IMR-90 (cell line): Measurements from ENCODE around the gene EEF1AKMT2. TPM values are rescaled to one million over a fixed set of nuclear protein-coding genes. Genes with fewer than 3 reads are reported as not detected.

Source experiments
- ATAC-seq: fragments of 200-7000 bp; cut with Tn5 transposase; 2 replicates; pipeline ENCODE4 v1.9.1; 2020; ENCODE audit warnings: low read depth, mild to moderate bottlenecking, moderate library complexity
- BruUV-seq: library from RNA; stranded (reverse); fragments of 400-500 nt; replicated peaks from 2 replicates; lab custom pipeline; 2021; lab: Mats Ljungman, UMichigan
- CTCF ChIA-PET: fragments of 300-600 bp; formaldehyde crosslinking; extraction: SDS; loops from one replicate; lab custom pipeline; 2021; ENCODE audit warnings: antibody characterized with exemption; lab: Yijun Ruan, JAX
- POLR2A ChIA-PET: fragments of 300-600 bp; sonication (Branson Sonifier 250); formaldehyde crosslinking; loops from one replicate; lab custom pipeline; 2022; ENCODE audit warnings: antibody characterized with exemption; ENCODE audit not compliant: unreplicated experiment; lab: Charles Lee
- DNase-seq: peaks from one replicate; pipeline ENCODE4 v3.0.0; 2013
- H2AFZ ChIP-seq: replicated peaks from 2 replicates; pipeline ENCODE3; 2013; ENCODE audit warnings: low read length, mild to moderate bottlenecking; ENCODE audit not compliant: poor library complexity
- H2AK5ac ChIP-seq: 2 replicates; pipeline ENCODE4 v1.6.1; 2013; ENCODE audit warnings: low read depth, low read length, inconsistent platforms
- H2AK9ac ChIP-seq: replicated peaks from 2 replicates; pipeline ENCODE3; 2013; ENCODE audit warnings: mild to moderate bottlenecking, low read depth, low read length, moderate library complexity; ENCODE audit not compliant: poor library complexity
- H2BK120ac ChIP-seq: 2 replicates; pipeline ENCODE4 v1.6.1; 2013; ENCODE audit warnings: low read depth, low read length, inconsistent platforms
- H2BK15ac ChIP-seq: 3 replicates; pipeline ENCODE4 v1.6.1; 2013; ENCODE audit warnings: low read depth, low read length, inconsistent platforms
- H2BK20ac ChIP-seq: 2 replicates; pipeline ENCODE4 v1.6.1; 2013; ENCODE audit warnings: low read depth, mild to moderate bottlenecking, inconsistent platforms, low read length, moderate library complexity
- H2BK5ac ChIP-seq: 2 replicates; pipeline ENCODE4 v1.6.1; 2013; ENCODE audit warnings: mild to moderate bottlenecking, low read depth, low read length, inconsistent platforms; ENCODE audit not compliant: poor library complexity, severe bottlenecking
- H3K14ac ChIP-seq: replicated peaks from 2 replicates; pipeline ENCODE4 v1.6.1; 2013; ENCODE audit warnings: low read depth, low read length, inconsistent platforms
- H3K18ac ChIP-seq: 2 replicates; pipeline ENCODE4 v1.6.1; 2013; ENCODE audit warnings: low read depth, low read length, control low read depth
- H3K23ac ChIP-seq: 2 replicates; pipeline ENCODE4 v1.6.1; 2013; ENCODE audit warnings: low read depth, low read length, inconsistent platforms
- H3K27ac ChIP-seq: 2 replicates; pipeline ENCODE4 v1.5.1; 2013; ENCODE audit warnings: mild to moderate bottlenecking, control low read depth, low read length; ENCODE audit not compliant: insufficient read depth
- H3K27me3 ChIP-seq: 2 replicates; pipeline ENCODE4 v1.6.1; 2013; ENCODE audit warnings: low read length; ENCODE audit not compliant: control insufficient read depth, insufficient read depth
- H3K36me3 ChIP-seq: 2 replicates; pipeline ENCODE4 v1.6.1; 2013; ENCODE audit warnings: low read length, mixed read lengths; ENCODE audit not compliant: control insufficient read depth, insufficient read depth
- H3K4ac ChIP-seq: 2 replicates; pipeline ENCODE4 v1.6.1; 2013; ENCODE audit warnings: low read depth, low read length, inconsistent platforms
- H3K4me1 ChIP-seq: 2 replicates; pipeline ENCODE4 v1.6.1; 2013; ENCODE audit warnings: low read length, mixed read lengths; ENCODE audit not compliant: control insufficient read depth, insufficient read depth
- H3K4me2 ChIP-seq: 2 replicates; pipeline ENCODE4 v1.6.1; 2013; ENCODE audit warnings: low read depth, mild to moderate bottlenecking, control low read depth, low read length, moderate library complexity
- H3K4me3 ChIP-seq: 2 replicates; pipeline ENCODE4 v1.5.1; 2013; ENCODE audit warnings: low read depth, mild to moderate bottlenecking, control low read depth, low read length, moderate library complexity; ENCODE audit not compliant: insufficient read depth
- H3K56ac ChIP-seq: 2 replicates; pipeline ENCODE4 v1.6.1; 2013; ENCODE audit warnings: low read length, inconsistent platforms; ENCODE audit not compliant: insufficient read depth; ENCODE audit errors: extremely low read depth
- H3K79me1 ChIP-seq, 2 experiments: 2 replicates each; pipeline ENCODE4 v1.6.1; 2013; ENCODE audit warnings: low read length in 2 of 2, inconsistent platforms in 1 of 2, low read depth in 1 of 2
- H3K9ac ChIP-seq: 2 replicates; pipeline ENCODE4 v1.6.1; 2013; ENCODE audit warnings: low read depth, low read length, control low read depth
- H3K9me1 ChIP-seq: 2 replicates; pipeline ENCODE4 v1.6.1; 2013; ENCODE audit warnings: low read length, inconsistent platforms; ENCODE audit not compliant: insufficient read depth
- H3K9me3 ChIP-seq: 2 replicates; pipeline ENCODE4 v1.6.1; 2013; ENCODE audit warnings: low read length; ENCODE audit not compliant: control insufficient read depth, insufficient read depth
- H4K20me1 ChIP-seq: 2 replicates; pipeline ENCODE4 v1.6.1; 2013; ENCODE audit warnings: low read length, inconsistent platforms; ENCODE audit not compliant: insufficient read depth
- H4K5ac ChIP-seq: 2 replicates; pipeline ENCODE4 v1.6.1; 2013; ENCODE audit warnings: mild to moderate bottlenecking, low read depth, low read length, control low read depth
- H4K8ac ChIP-seq, 2 experiments: 2 replicates each; pipeline ENCODE4 v1.6.1; 2013; ENCODE audit warnings: low read depth in 2 of 2, low read length in 2 of 2, control low read depth in 1 of 2, inconsistent platforms in 1 of 2
- H4K91ac ChIP-seq: 2 replicates; pipeline ENCODE4 v1.6.1; 2013; ENCODE audit warnings: low read depth, low read length, inconsistent platforms; ENCODE audit not compliant: insufficient read depth
- FOS ChIP-seq: fragments of 150-350 bp; IDR thresholded peaks from 2 replicates; pipeline ENCODE4 v1.6.1; 2016; ENCODE audit warnings: low read depth, low read length
- MAFK ChIP-seq: IDR thresholded peaks from 2 replicates; pipeline ENCODE4 v1.6.1; 2012; ENCODE audit warnings: low read depth, low read length, improper control_type of control experiment
- MAZ ChIP-seq: IDR thresholded peaks from 2 replicates; pipeline ENCODE4 v1.6.1; 2012; ENCODE audit warnings: low read depth, mild to moderate bottlenecking, low read length, improper control_type of control experiment, moderate library complexity, borderline replicate concordance
- MXI1 ChIP-seq: IDR thresholded peaks from 2 replicates; pipeline ENCODE4 v1.6.1; 2012; ENCODE audit warnings: low read depth, mild to moderate bottlenecking, low read length, moderate library complexity, borderline replicate concordance
- RCOR1 ChIP-seq: IDR thresholded peaks from 2 replicates; pipeline ENCODE4 v1.6.1; 2012; ENCODE audit warnings: mild to moderate bottlenecking, low read length, improper control_type of control experiment; ENCODE audit not compliant: insufficient replicate concordance
- RFX5 ChIP-seq: IDR thresholded peaks from 2 replicates; pipeline ENCODE4 v1.8.0; 2012; ENCODE audit warnings: low read depth, mild to moderate bottlenecking, low read length, moderate library complexity
- WGBS, 2 experiments: methylation state at CpG; one replicate each; pipeline versions ENCODE4 v1.1.5 to v1.1.7; 2013; ENCODE audit warnings: missing lambda C conversion rate in 2 of 2; ENCODE audit not compliant: insufficient read length in 1 of 2; ENCODE audit errors: extremely low coverage in 2 of 2; 5-methylcytosine and 5-hydroxymethylcytosine counted together
- dilution Hi-C: fragments of 300-500 bp; cut with HindIII; formaldehyde crosslinking; loops from one replicate; pipeline ENCODE4 v1.14.3; 2018; ENCODE audit warnings: low sequenced_read_pairs; ENCODE audit not compliant: unreplicated experiment
- in situ Hi-C: fragments of 300-500 bp; cut with MboI; formaldehyde crosslinking; loops from 3 replicates; pipeline ENCODE4 v1.14.3; 2019; ENCODE audit warnings: low sequenced_read_pairs, inconsistent platforms, mixed read lengths
- intact Hi-C: fragments of 100-400 bp; cut with micrococcal nuclease; formaldehyde crosslinking; loops from 2 replicates; pipeline ENCODE4 v1.10.0; 2022
- polyA plus RNA-seq, 3 experiments: library from polyadenylated mRNA; depleted of rRNA; stranded (reverse); fragments of >200 nt; gene quantifications; 2 replicates each; pipeline ENCODE4 v1.2.3, GENCODE V29; 2012; ENCODE audit warnings: low replicate concordance in 1 of 3
- total RNA-seq: library from RNA; depleted of rRNA; stranded (reverse); fragments of >200 nt; gene quantifications from 2 replicates; pipeline ENCODE4 v1.2.3, GENCODE V29; 2012
- TF ChIP-seq, protein P1 (sequence below): conservative IDR thresholded peaks from 2 replicates; pipeline ENCODE4 v1.5.1; 2012; ENCODE audit warnings: mild to moderate bottlenecking, low read depth, low read length, improper control_type of control experiment
- TF ChIP-seq, protein P2 (sequence below): fragments of 150-350 bp; IDR thresholded peaks from 2 replicates; pipeline ENCODE4 v1.6.1; 2016; ENCODE audit warnings: low read depth, mild to moderate bottlenecking, low read length, moderate library complexity, borderline replicate concordance
- TF ChIP-seq, protein P3 (sequence below): fragments of 150-350 bp; IDR thresholded peaks from 2 replicates; pipeline ENCODE4 v1.6.1; 2017; ENCODE audit warnings: mild to moderate bottlenecking, antibody characterized with exemption, low read length, low read depth

The EEF1AKMT2 gene
- total and polyA plus RNA-seq, 2 of the 4 experiments (the other 2 are of a cell fraction) = 9.7 to 12.7 TPM

DNA sequence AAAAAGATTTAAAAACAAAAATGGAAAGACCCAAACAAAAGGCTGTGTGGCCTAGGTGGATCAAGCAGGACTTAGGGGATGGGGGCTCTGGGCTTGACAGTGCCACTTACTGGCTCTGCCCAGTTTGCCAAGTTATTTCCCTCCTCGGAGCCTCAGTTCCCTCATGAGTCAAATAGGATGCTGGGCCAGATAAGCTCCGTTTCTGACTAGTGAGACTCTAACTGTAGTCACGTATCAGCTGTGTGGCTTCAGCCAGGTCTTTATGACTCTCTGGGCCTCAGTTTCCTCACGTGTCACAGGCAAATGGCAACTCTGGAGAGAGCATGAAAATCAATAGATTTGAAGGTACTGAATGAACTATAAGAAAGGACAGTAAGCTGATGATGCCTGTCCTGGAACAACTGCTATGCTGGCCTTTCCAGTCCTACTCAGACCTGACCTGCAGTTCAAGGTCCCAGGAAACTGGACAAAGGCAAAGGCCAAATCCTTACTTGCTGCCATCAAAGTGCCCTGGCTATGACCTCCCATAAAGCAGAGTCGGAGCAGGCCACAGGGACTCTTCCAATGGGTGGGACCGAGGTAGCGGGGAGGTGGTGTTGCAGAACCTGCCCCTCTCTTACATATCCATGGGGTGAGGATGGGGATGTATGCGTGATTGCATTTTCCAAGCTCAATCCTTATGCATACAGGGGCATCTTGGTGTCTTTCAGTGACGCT, 74.5 kb downstream of the EEF1AKMT2 start (continued):
- TF ChIP-seq, protein P1, sequence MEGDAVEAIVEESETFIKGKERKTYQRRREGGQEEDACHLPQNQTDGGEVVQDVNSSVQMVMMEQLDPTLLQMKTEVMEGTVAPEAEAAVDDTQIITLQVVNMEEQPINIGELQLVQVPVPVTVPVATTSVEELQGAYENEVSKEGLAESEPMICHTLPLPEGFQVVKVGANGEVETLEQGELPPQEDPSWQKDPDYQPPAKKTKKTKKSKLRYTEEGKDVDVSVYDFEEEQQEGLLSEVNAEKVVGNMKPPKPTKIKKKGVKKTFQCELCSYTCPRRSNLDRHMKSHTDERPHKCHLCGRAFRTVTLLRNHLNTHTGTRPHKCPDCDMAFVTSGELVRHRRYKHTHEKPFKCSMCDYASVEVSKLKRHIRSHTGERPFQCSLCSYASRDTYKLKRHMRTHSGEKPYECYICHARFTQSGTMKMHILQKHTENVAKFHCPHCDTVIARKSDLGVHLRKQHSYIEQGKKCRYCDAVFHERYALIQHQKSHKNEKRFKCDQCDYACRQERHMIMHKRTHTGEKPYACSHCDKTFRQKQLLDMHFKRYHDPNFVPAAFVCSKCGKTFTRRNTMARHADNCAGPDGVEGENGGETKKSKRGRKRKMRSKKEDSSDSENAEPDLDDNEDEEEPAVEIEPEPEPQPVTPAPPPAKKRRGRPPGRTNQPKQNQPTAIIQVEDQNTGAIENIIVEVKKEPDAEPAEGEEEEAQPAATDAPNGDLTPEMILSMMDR = no peak

DNA sequence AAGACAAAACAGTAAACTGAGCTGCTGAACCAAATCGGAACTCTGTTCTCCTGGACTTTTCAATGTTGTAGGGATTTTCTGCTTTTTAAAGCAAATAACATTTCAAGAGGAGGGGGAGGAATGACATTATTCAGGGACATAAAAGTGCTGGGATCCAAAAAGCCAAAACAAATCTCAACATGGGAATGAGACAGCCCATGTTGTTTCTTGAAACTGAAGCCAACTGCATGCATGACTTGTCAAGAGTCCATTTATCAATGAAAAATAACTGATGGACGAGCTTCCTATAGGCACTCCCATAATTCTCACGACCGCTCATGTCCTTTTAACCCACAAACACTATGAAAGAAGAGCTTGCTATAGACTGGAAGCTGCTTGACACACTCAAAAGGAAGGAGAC, 75.3 kb downstream of the EEF1AKMT2 start:
- H2AFZ ChIP-seq = no peak overlapping the region
- no peak overlapping the region for H2BK5ac ChIP-seq
- ATAC-seq (no peak), DNase-seq (no peak)
- dilution Hi-C loops = no loop called here
- BruUV-seq = no TSS peak
- intact Hi-C loops = no loop called here
- H2AK5ac ChIP-seq = no peak overlapping the region
- no peak overlapping the region for H4K5ac ChIP-seq
- H3K79me1 ChIP-seq = peaks cover 5 to 20% of the 10 kb centered on the region in 2 experiments; a peak in 2 of 4 replicates
- no peak overlapping the region for H3K27ac ChIP-seq
- no peak overlapping the region for H2BK20ac ChIP-seq
- no peak overlapping the region for H3K4ac ChIP-seq
- no peaks in the 10 kb centered on the region for H3K9me3 ChIP-seq
- H3K56ac ChIP-seq = no peak overlapping the region
- WGBS, 2 experiments = no CpG with 5 or more reads among the region's 4 CpGs
- in situ Hi-C loops = no loop called here
- H3K9ac ChIP-seq = no peak overlapping the region
- H3K4me2 ChIP-seq = no peak overlapping the region
- no peak overlapping the region for H3K14ac ChIP-seq
- no peak overlapping the region for H3K18ac ChIP-seq
- H2BK15ac ChIP-seq = no peak overlapping the region
- no peak overlapping the region for H2BK120ac ChIP-seq
- peaks cover 3% of the 10 kb centered on the region; the same call in 1 of the 2 replicates for H3K9me1 ChIP-seq
- no peak overlapping the region for H2AK9ac ChIP-seq
- no peak overlapping the region for H4K8ac ChIP-seq
- H3K27me3 ChIP-seq = no peaks in the 10 kb centered on the region
- ChIA-PET POLR2A (no interaction called here), CTCF (no interaction called here)
- no peak overlapping the region for H3K4me3 ChIP-seq
- no peak overlapping the region for H3K23ac ChIP-seq
- no peak overlapping the region for H4K91ac ChIP-seq
- peaks cover 3% of the 10 kb centered on the region; the same call in 1 of the 2 replicates for H3K4me1 ChIP-seq
- no peaks in the 10 kb centered on the region for H3K36me3 ChIP-seq
- H4K20me1 ChIP-seq = peaks cover 2% of the 10 kb centered on the region; the same call in 1 of the 2 replicates
- TF ChIP-seq RFX5 (no peak), RCOR1 (no peak), MXI1 (no peak), MAZ (no peak), FOS (no peak), MAFK (no peak)
- TF ChIP-seq, protein P2, sequence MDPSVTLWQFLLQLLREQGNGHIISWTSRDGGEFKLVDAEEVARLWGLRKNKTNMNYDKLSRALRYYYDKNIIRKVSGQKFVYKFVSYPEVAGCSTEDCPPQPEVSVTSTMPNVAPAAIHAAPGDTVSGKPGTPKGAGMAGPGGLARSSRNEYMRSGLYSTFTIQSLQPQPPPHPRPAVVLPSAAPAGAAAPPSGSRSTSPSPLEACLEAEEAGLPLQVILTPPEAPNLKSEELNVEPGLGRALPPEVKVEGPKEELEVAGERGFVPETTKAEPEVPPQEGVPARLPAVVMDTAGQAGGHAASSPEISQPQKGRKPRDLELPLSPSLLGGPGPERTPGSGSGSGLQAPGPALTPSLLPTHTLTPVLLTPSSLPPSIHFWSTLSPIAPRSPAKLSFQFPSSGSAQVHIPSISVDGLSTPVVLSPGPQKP = no peak
- TF ChIP-seq, protein P1 = no peak
- TF ChIP-seq, protein P3, sequence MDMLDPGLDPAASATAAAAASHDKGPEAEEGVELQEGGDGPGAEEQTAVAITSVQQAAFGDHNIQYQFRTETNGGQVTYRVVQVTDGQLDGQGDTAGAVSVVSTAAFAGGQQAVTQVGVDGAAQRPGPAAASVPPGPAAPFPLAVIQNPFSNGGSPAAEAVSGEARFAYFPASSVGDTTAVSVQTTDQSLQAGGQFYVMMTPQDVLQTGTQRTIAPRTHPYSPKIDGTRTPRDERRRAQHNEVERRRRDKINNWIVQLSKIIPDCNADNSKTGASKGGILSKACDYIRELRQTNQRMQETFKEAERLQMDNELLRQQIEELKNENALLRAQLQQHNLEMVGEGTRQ = no peak
